ENCODE measurements around the gene PCBP3. TPM values are rescaled to one million over a fixed set of nuclear protein-coding genes. Genes with fewer than 3 reads are reported as not detected.
A peak's percentile ranks its signal among the peaks of the same experiment; 100 is the strongest.

The PCBP3 gene
- total and polyA plus RNA-seq, 2 of the 13 experiments (the other 11 are each of a cell fraction or from before 2014, with no cell fraction given): not detected

GRCh38 chr21:45596704-45597318 lies 46.7 kb upstream of the PCBP3 start (continued):
- TF ChIP-seq HNF1B (CRISPR knock-in tag; IDR thresholded peaks at IDR 0.05): no peak
- TF ChIP-seq RBM22 (optimal IDR thresholded peaks at IDR 0.05; ENCODE audit: low read length): no peak
- 0 out of 2 replicates have a peak, but pooled peaks have one; percentile 21 for TF ChIP-seq YEATS2 (CRISPR knock-in tag; IDR thresholded peaks at IDR 0.05; ENCODE audit: borderline replicate concordance)
- TF ChIP-seq ERF (CRISPR knock-in tag; IDR thresholded peaks at IDR 0.05): no peak
- TF ChIP-seq DRAP1 (CRISPR knock-in tag; IDR thresholded peaks at IDR 0.05): 0 out of 2 replicates have a peak, but pooled peaks have one; percentile 21
- TF ChIP-seq ZNF639 (CRISPR knock-in tag; conservative IDR thresholded peaks at IDR 0.05): no peak
- no peak for TF ChIP-seq HMGA1 (CRISPR knock-in tag; conservative IDR thresholded peaks at IDR 0.05)
- no peak for TF ChIP-seq TIGD3 (CRISPR knock-in tag; IDR thresholded peaks at IDR 0.05; ENCODE audit: borderline replicate concordance)
- no peak for TF ChIP-seq BRF2 (CRISPR knock-in tag; IDR thresholded peaks at IDR 0.05)
- no peak for TF ChIP-seq EP300 (IDR thresholded peaks at IDR 0.05; ENCODE audit: low read depth in 2 of 2, low read length in 2 of 2)
- no peak for TF ChIP-seq EP300 (CRISPR knock-in tag; IDR thresholded peaks at IDR 0.05; ENCODE audit: borderline replicate concordance)
- TF ChIP-seq RAD21 (CRISPR knock-in tag; IDR thresholded peaks at IDR 0.05): peak; percentile 81
- no peak for TF ChIP-seq BHLHE40 (IDR thresholded peaks at IDR 0.05; ENCODE audit: low read length)
- TF ChIP-seq NFKBIZ (CRISPR knock-in tag; IDR thresholded peaks at IDR 0.05): no peak
- TF ChIP-seq ZNF180 (CRISPR knock-in tag; IDR thresholded peaks at IDR 0.05; ENCODE audit: borderline replicate concordance, low read depth): no peak
- TF ChIP-seq STAG1 (CRISPR knock-in tag; IDR thresholded peaks at IDR 0.05): peak; percentile 86
- no peak for TF ChIP-seq HNRNPUL1 (IDR thresholded peaks at IDR 0.05; ENCODE audit: low read depth, low read length)
- TF ChIP-seq ZSCAN31 (CRISPR knock-in tag; IDR thresholded peaks at IDR 0.05; ENCODE audit: low read depth): no peak
- no peak for TF ChIP-seq POLR2A (IDR thresholded peaks at IDR 0.05; ENCODE audit: insufficient read depth in 1 of 2, low read depth in 2 of 2, low read length in 2 of 2)
- peak; percentile 69 for TF ChIP-seq PATZ1 (CRISPR knock-in tag; IDR thresholded peaks at IDR 0.05)
- no peak for TF ChIP-seq NRL (CRISPR knock-in tag; IDR thresholded peaks at IDR 0.05; ENCODE audit: borderline replicate concordance)

Data from HepG2 (cell line).